HG03432 (cell line): Measurements from ENCODE around the gene SIK2.
"Not testable (repeated sequence)": the region's sequence is repeated elsewhere in the genome, so short reads cannot be mapped to it uniquely, and the experiment has no call there.

ENCODE experiments used
- ATAC-seq: cut with Tn5 transposase; IDR thresholded peaks from one replicate; pipeline ENCODE4 v1.9.1; 2021; ENCODE audit warnings: mild to moderate bottlenecking, moderate library complexity; ENCODE audit not compliant: unreplicated experiment

Gene SIK2

DNA sequence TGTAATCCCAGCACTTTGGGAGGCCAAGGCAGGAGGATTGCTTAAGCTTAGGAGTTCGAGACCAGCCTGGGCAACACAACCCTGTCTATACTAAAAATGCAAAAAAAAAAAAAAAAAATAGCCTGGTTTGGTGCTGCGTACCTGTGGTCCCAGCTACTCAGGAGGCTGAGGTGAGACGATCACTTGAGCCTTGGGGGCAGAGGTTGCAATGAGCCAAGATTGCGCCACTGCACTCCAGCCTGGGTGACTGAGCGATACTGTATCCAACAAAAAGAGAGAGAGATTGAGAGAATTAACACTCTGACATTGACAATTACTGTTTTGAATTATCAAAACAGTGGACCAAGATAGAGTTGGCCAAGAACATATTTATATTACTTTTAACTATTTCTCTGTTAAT is 53.7 kb downstream of the SIK2 start:
- ATAC-seq, result no peak

- not testable (repeated sequence) for ATAC-seq
These were observed 55.7 kb downstream of the SIK2 start for GRCh38 chr11:111657905-111658304.

GRCh38 chr11:111658493-111658892 is 56.2 kb downstream of the SIK2 start:
- not testable (repeated sequence) for ATAC-seq

- no peak for ATAC-seq
These were observed 57.2 kb downstream of the SIK2 start for GRCh38 chr11:111659201-111660115.

DNA sequence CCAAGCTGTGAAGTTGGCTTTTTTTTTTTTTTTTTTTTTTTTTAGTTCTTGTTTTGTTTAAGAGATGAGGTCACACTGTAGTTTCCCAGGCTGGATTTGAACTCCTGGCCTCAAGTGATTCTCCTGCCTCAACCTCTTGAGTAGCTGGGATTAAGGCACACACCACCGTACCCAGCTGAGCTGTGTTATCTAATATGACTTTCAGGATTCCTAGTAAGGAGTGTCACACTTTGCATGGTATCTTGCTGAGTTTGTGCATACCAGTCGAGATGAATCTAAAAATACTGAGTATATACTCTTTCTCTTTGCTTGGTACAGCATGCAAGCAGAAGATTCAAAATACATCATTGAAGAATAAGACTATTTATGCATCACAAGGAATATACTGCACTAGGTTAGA is 58.6 kb downstream of the SIK2 start:
- ATAC-seq, result no peak

DNA sequence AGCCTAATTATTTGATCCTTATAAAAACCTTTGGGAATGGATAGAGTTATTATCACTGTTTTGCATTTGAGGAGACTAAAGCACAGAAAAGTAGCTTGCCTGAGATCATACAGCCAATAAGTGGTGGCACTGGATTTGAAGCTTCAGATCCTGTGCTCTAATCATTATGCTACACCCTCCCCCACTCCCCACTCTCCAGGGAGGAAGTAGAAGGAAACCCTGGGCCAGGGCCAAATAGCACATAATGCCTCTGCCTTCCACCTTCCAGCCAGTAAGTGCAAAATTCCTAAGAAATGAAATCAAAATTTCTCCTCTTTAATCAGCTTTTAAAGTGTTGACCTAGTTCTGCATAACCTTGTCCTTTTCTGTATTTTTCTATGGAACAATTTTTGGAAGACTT is 61.6 kb downstream of the SIK2 start:
- ATAC-seq, result no peak

GRCh38 chr11:111665777-111666176 is 63.5 kb downstream of the SIK2 start:
- no peak for ATAC-seq

DNA sequence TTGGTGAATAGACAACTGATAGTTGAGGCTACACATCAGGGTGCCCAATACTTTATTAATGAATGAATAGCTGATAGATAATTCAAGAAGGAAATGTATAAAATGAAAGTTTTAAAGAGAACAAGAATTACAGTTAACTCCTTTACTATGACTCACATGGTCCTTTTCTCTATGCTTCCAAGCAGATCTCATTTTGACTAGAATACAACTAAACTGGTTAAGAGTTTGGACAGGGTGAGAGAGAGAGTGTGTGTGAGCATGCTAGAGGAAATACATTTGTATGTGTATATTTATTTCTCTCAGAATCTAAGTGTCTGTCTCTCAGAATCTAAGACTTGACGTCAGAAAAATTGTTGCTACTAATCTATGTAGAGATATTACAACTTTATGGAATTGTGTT is 66.7 kb downstream of the SIK2 start:
- ATAC-seq, result no peak

- no peak for ATAC-seq
These were observed 69.1 kb downstream of the SIK2 start for GRCh38 chr11:111671383-111671782.

GRCh38 chr11:111672949-111673348 is 70.7 kb downstream of the SIK2 start:
- ATAC-seq, result no peak

- ATAC-seq, result no peak
These were observed 72.7 kb downstream of the SIK2 start for GRCh38 chr11:111674941-111675340.

GRCh38 chr11:111675891-111676290 is 73.6 kb downstream of the SIK2 start:
- no peak for ATAC-seq

DNA sequence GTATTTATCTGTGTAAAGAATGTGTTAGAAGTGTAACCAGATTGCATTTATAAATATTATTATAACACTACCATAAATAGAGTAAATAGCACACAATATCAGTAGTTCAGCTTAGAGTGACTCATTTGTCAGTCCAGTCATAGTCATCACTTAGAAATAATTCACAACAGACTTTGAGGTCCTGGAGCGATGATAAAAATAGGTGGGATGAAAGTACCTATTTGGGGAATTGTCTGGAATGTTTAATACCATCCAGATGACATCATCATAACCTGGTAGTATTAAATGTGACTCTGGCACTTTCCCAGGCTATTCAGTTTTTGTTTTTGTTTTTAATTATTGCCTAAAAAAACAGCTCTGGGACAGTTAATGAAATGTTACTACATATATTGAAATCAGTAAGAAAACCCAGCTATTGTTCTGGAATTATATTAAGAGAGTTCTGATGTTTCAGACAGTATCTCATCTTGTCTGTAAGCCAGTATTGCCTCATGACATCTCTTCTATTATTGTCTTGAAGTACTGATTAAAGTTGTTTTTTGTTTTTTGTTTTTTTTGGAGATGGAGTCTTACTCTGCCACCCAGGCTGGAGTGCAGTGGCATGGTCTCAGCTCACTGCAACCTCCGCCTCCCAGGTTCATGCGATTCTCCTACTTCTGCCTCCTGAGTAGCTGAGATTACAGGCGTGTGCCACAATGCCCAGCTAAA is 74.8 kb downstream of the SIK2 start:
- no peak for ATAC-seq

DNA sequence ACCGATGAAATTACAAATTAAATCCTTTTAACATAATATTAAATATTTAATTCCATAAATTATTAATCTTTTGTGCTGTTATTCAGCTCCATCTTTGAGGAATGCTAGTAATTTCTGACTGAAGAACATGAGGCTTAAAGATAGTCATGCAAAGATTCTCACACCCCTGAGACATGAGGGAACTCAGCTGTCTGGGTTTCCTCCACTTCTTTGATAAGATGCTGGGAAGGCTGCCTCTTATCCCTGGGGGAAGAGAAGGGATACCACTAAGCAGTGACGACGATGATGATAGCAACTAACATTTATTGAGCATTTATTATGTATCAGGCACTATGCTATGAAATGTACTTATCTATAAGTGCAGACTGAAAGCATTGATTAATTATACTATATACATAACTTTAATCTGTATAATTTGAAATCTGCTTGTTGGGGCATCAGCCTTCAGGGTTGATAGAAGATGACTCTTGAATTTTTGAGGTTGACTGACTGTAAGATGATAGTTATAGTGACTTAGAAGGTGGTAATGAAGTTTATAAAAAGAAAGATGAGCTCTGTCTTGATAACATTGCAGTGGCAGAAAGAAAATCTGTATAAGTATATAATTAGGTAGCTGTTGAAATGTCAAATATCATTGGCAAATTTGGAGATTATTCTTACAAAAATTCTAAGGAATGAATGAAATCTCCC is 78.4 kb downstream of the SIK2 start:
- ATAC-seq, result no peak

GRCh38 chr11:111683806-111684205 is 81.6 kb downstream of the SIK2 start:
- ATAC-seq, result no peak

GRCh38 chr11:111684251-111684650 is 82.0 kb downstream of the SIK2 start:
- ATAC-seq, result no peak

GRCh38 chr11:111688013-111688412 is 85.8 kb downstream of the SIK2 start:
- ATAC-seq, result no peak

GRCh38 chr11:111691176-111691575 is 88.9 kb downstream of the SIK2 start:
- ATAC-seq, result no peak

DNA sequence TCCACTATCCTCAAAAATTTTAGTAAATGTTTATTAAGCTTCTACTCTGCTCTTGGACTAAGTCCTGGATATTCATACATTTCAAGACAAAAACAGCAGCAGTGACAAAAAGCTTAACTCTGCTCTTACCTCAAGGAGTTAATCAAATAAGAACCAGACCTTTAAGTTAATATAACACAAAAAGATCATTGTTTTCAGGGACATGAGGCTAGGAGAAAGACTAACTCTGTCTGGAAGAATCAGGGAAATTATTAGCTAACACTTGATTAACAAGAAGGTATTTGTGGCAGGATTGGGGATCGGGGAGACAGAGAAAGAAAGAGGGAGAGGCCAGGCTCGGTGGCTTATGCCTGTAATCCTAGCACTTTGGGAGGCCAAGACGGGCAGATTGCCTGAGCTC is 89.5 kb downstream of the SIK2 start:
- ATAC-seq, result no peak

DNA sequence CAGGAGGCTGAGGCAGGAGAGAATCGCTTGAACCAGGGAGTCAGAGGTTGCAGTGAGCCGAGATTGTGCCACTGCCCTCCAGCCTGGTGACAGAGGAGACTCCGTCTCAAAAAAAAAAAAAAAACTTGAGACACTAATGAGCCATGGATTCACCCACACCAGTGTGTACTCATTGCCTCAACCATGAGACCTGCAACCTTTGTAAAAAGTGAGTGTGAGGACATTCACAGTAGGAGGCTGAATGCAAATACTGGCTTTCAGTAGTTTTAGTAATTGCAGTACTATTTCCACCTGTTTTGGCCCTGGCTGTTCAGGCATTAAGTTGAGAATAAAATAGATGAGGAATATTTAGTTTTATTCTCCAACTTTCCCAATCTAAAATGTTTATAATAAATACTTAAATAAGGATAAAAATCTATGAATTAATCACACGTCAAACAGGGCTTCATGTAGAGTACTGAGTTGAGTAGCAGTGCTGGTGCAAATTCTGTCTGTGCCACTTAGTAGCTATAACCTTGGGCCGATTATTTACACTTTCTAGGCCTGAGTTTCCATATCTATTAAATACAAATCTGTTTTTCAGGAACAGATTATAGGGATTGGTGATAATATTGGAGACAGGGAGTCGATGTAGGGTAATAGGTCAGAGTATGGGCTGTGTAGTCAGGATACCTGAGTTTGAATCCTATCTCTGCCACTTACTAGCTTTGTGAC is 91.1 kb downstream of the SIK2 start:
- ATAC-seq, result no peak

- ATAC-seq, result no peak
These were observed 92.6 kb downstream of the SIK2 start for GRCh38 chr11:111694851-111695250.
